ENCODE results near the gene ELMO1.
A peak's percentile ranks its signal among the peaks of the same experiment; 100 is the strongest.

The ELMO1 gene

GRCh38 chr7:37212051-37212450 lies 236.6 kb downstream of the ELMO1 start:
- no peak for DNase-seq

GRCh38 chr7:37211097-37211880 lies 237.4 kb downstream of the ELMO1 start:
- peak; percentile 77 for DNase-seq

- no peak for DNase-seq
Observed at GRCh38 chr7:37209195-37209594, 239.5 kb downstream of the ELMO1 start.

- peak; percentile 80 for DNase-seq
Observed at GRCh38 chr7:37208528-37208927, 240.1 kb downstream of the ELMO1 start.

GRCh38 chr7:37206192-37206591 lies 242.5 kb downstream of the ELMO1 start:
- no peak for DNase-seq

- no peak for DNase-seq
Observed at GRCh38 chr7:37205451-37205850, 243.2 kb downstream of the ELMO1 start.

- no peak for DNase-seq
Observed at GRCh38 chr7:37201876-37202198, 246.8 kb downstream of the ELMO1 start.

GRCh38 chr7:37201003-37201875 lies 247.4 kb downstream of the ELMO1 start:
- peak; percentile 72 for DNase-seq

GRCh38 chr7:37198906-37199485 lies 249.7 kb downstream of the ELMO1 start:
- peak; percentile 72 for DNase-seq

GRCh38 chr7:37198041-37198905 lies 250.4 kb downstream of the ELMO1 start:
- no peak for DNase-seq

- no peak for DNase-seq
Observed at GRCh38 chr7:37197108-37197507, 251.6 kb downstream of the ELMO1 start.

- no peak for DNase-seq
Observed at GRCh38 chr7:37196676-37197075, 252.0 kb downstream of the ELMO1 start.

GRCh38 chr7:37195388-37195787 lies 253.3 kb downstream of the ELMO1 start:
- DNase-seq, result no peak

GRCh38 chr7:37194943-37195342 lies 253.7 kb downstream of the ELMO1 start:
- DNase-seq, result no peak

- DNase-seq, result no peak
Observed at GRCh38 chr7:37193775-37194135, 254.9 kb downstream of the ELMO1 start.

- DNase-seq, result no peak
Observed at GRCh38 chr7:37193087-37193774, 255.4 kb downstream of the ELMO1 start.

- no peak for DNase-seq
Observed at GRCh38 chr7:37191797-37192196, 256.9 kb downstream of the ELMO1 start.

GRCh38 chr7:37187179-37187578 lies 261.5 kb downstream of the ELMO1 start:
- DNase-seq, result no peak

- no peak for DNase-seq
Observed at GRCh38 chr7:37186753-37187152, 261.9 kb downstream of the ELMO1 start.

GRCh38 chr7:37181550-37181932 lies 267.1 kb downstream of the ELMO1 start:
- no peak for DNase-seq

GRCh38 chr7:37180828-37181549 lies 267.7 kb downstream of the ELMO1 start:
- no peak for DNase-seq

All from fibroblast of skin of scalp (primary cell).